Urinary bladder (tissue), 4 donors: ENCODE results near the gene RUFY3. TPM values are rescaled to one million over a fixed set of nuclear protein-coding genes. Genes with fewer than 3 reads are reported as not detected.
"Not testable (repeated sequence)": the region's sequence is repeated elsewhere in the genome, so short reads cannot be mapped to it uniquely, and the experiment has no call there.

Experiments
- DNase-seq: peaks from one replicate; pipeline ENCODE4 v3.0.0-alpha.2; 2015; ENCODE audit errors: extremely low spot score
- H3K27ac ChIP-seq: one replicate; pipeline ENCODE4 v1.5.1; 2013; ENCODE audit warnings: low read depth, mild to moderate bottlenecking, moderate library complexity
- H3K36me3 ChIP-seq: one replicate; pipeline ENCODE4 v1.6.1; 2013; ENCODE audit warnings: mild to moderate bottlenecking, moderate library complexity; ENCODE audit not compliant: insufficient read depth
- H3K4me1 ChIP-seq: one replicate; pipeline ENCODE4 v1.6.1; 2013; ENCODE audit warnings: mild to moderate bottlenecking, moderate library complexity; ENCODE audit not compliant: insufficient read depth
- H3K4me3 ChIP-seq: one replicate; pipeline ENCODE4 v1.5.1; 2013; ENCODE audit warnings: low read depth, low read length
- WGBS: extraction: QIAGEN DNeasy Blood & Tissue Kit; methylation state at CpG from one replicate; pipeline ENCODE4 v1.1.7; 2013; 5-methylcytosine and 5-hydroxymethylcytosine counted together
- polyA plus RNA-seq: library from polyadenylated mRNA; stranded (reverse); fragments of 200-250 nt; gene quantifications from one replicate; pipeline ENCODE4 v1.2.3, GENCODE V29; 2013
- small RNA-seq: library from RNA; depleted of rRNA; stranded (forward); fragments of <200 nt; gene quantifications from one replicate; pipeline ENCODE3, GENCODE V24; 2014
- total RNA-seq: library from RNA; depleted of rRNA; stranded (reverse); fragments of >200 nt; gene quantifications from one replicate; pipeline ENCODE4 v1.2.3, GENCODE V29; 2014
- donor health status: healthy with polysubstance abuse.
- donor health status: healthy.

RUFY3 gene
- total and polyA plus RNA-seq, 2 donors = 23.6 to 137 TPM

DNA sequence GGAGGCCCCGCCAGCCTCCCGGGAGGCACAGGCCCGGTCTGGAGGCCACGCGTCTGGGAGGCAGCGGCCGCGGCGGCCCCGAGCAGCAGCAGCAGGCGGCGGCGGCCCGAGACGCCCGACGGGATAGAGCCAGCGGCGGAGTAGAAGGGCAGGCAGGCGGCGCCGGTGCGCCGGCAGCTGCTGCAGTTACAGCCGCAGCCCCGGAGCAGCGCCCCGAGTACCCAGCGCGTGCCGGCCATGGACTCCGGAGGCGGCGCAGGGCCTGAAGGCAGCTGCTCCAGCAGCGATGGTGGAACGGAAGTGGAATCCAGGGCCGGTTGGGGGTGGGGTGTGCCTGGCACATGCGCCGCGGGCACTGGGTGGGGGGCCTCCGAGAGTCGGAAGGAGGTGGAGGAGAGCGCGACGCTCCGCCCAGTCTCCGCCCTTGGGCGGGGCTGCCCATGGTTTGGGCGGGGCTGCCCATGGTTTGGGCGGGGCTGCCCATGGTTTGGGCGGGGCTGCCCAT, 117.9 kb downstream of the RUFY3 start, which contains the start of gene GRSF1:
GRSF1 (minus strand) TSS at position 302 of the 505 bp plus-strand sequence; CDS start at position 239, 63 bp downstream.
- DNase-seq = peak; percentile 48
- Histone ChIP-seq H3K4me3 (peak within 1 kb of the TSS; percentile 95), H3K4me1 (no peaks in the 10 kb centered on the region), H3K27ac (peak within 1 kb of the TSS; percentile 97), H3K36me3 (no peaks in the 10 kb centered on the region)
- WGBS = under 1% methylated on average over 50 of the region's 51 CpGs

DNA sequence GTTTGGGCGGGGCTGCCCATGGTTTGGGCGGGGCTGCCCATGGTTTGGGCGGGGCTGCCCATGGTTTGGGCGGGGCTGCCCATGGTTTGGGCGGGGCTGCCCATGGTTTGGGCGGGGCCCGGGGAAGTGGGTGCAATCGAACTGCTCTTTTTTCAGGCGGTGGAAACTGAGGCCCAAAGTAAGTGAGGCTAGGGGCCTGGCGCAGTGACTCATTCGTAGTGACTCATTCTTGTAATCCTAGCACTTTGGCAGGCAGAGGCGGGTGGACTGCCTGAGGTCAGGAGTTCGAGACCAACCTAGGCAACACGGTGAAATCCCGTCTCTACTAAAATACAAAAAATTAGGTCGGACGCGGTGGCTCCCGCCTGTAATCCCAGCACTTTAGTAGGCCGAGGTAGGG, 118.4 kb downstream of the RUFY3 start:
- not testable (repeated sequence) for H3K4me3 ChIP-seq, DNase-seq, H3K4me1 ChIP-seq, H3K27ac ChIP-seq, H3K36me3 ChIP-seq
- WGBS = 52% methylated on average over 17 of the region's 20 CpGs

DNA sequence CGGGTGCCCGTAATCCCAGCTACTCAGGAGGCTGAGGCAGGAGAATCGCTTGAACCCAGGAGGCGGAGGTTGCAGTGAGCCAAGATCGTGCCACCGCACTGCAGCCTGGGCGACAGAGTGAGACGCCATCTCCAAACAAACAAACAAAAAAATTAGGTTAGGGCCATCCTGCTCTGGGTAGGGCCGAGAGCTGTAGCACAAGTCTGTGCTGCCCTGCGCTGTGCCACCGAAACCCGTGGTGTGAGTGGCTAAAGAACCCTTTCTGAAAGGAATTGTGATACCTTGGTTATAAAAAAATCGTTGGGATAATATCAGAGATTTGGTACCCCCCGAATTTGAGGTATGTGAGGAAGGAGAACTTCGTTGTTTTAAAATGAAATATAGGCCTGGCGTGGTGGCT, 118.9 kb downstream of the RUFY3 start:
- 89% methylated on average over 16 of the region's 16 CpGs for WGBS
- not testable (repeated sequence) for H3K4me1 ChIP-seq, H3K36me3 ChIP-seq, H3K27ac ChIP-seq, DNase-seq, H3K4me3 ChIP-seq

DNA sequence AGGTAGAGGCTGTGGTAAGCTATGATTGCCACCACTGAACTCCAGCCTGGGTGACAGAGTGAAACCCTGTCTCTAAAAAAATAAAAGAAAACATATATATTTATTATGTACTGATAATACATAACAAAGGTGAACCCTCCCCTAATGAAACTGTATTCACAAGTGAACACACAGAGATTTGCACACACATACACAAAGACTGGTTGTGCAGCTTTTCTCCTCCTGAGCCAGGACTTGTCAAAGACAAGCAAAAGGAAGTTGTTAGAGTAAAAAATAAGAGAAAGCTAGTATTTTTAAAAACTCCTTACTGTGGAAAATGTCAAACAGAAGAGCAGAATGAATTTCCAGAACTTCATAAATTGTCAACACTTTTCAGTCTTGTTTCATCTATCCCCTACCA, 119.4 kb downstream of the RUFY3 start:
- Histone ChIP-seq H3K4me1 (no peaks in the 10 kb centered on the region), H3K4me3 (no peak overlapping the region), H3K27ac (peak overlapping the region; percentile 38), H3K36me3 (no peaks in the 10 kb centered on the region)
- DNase-seq = peak; percentile 23

DNA sequence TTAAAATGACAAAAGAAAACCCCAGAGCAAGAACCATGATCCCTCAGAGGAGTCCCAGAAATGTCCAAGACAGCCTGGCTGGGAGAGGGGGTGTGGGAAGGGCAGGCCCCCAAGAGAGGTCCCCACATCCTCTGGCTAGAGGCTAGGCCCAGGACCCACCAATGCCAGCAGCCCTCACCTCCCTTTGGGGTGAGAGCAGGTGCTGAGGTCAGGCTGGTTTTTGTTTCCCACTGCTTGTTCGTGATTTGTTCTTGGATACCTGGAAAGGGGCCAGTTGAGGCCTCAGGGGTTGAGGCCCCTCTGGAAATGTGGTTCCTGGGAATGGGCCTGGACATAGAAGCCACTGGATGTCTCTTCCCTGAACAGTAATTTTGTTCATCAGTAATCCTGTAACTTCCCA, 120.2 kb downstream of the RUFY3 start:
- Histone ChIP-seq H3K4me1 (no peaks in the 10 kb centered on the region), H3K4me3 (no peak overlapping the region), H3K36me3 (no peaks in the 10 kb centered on the region), H3K27ac (no peak overlapping the region)
- DNase-seq = no peak
- 38% methylated on average over 1 of the region's 1 CpG for WGBS

DNA sequence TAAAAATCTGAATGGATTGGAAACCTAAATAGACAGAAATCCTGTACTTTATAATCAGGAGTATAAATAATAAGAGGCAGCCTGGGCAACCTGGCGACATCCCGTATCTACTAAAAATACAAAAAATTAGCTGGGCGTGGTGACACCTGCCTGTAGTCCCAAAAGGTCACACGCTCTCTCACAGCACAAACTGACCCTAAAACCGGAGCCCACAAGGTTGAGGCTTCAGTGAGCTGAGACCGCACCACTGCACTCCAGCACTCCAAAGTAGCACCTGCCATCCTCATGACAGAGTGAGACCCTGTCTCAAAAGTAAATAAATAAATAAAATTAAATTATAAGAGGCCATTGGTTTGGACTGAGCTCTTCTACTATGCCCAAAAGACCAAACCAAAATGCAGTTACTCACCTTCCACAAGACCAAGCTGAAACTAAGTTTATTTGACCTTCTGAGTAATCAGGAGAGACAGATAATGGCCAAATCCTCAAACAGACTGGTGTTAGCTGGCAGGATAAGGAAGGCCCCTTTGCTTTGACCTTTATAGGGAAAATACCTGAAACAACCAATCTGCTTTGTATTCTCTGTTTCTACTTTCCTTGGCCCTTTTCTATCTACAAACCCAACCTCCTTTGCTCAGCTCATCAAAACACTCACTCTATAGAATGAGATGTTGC, 121.1 kb downstream of the RUFY3 start:
- Histone ChIP-seq H3K4me3 (no peak overlapping the region), H3K36me3 (no peaks in the 10 kb centered on the region), H3K27ac (no peak overlapping the region), H3K4me1 (no peaks in the 10 kb centered on the region)
- 92% methylated on average over 6 of the region's 6 CpGs for WGBS
- no peak for DNase-seq

DNA sequence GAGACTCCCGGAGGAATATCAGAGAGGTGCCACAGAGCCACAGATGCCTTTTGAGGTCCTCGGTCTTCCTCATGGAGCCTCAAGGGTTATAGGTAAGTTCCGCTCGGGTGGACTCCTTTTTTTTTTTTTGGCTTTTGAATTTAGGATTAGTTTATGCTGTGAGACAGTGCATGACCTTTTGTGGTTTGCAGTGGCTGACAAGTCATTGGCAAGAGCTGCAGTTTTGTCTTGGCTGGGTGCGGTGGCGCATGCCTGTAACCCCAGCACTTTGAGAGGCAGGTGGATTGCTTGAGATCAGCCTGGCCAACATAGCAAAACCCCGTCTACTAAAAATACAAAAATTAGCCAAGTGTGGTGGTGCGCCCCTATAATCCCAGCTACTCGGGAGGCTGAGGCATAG, 122.4 kb downstream of the RUFY3 start:
- no peak for DNase-seq
- Histone ChIP-seq H3K36me3 (no peaks in the 10 kb centered on the region), H3K4me1 (no peaks in the 10 kb centered on the region), H3K4me3 (no peak overlapping the region), H3K27ac (no peak overlapping the region)
- whole genome bisulfite sequencing = 88% methylated on average over 9 of the region's 9 CpGs

DNA sequence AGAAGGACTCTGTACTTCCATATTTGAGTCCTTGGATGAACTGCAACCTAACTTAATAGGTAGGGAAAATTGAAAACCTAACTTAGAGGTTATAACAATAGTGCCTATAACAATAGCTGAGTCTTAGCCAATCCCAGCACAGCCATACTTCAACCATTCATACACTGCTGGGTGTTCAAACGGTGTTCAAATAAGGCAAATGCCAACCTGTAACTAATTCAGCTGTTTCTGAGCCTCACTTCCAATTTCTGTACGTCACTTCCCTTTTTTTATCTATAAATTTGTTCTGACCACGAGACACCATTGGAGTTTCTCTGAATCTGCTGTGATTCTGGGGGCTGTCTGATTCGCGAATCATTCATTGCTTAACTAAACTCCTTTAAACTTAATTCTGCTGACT, 127.5 kb downstream of the RUFY3 start:
- H3K4me3 ChIP-seq = no peak overlapping the region
- WGBS = 87% methylated on average over 5 of the region's 5 CpGs
- H3K4me1 ChIP-seq = no peaks in the 10 kb centered on the region
- no peak for DNase-seq
- no peaks in the 10 kb centered on the region for H3K36me3 ChIP-seq
- no peak overlapping the region for H3K27ac ChIP-seq

DNA sequence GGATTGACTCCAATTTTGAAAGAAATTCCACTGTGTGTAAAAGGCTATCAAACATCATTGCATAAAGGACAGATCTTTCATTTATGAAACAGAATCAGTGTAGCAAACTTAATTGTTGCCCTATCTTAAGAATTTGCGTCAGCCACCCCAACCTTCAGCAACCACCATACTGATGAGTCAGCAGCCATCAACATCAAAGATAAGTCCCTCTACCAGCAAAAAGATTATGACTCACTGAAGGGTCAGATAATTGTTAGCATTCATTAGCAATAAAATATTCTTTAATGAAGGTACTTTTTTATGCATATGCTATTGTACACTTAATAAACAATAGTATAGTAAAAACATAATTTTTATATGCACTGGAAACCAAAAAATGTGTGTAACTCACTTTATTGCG, 133.7 kb downstream of the RUFY3 start:
- no peak for DNase-seq
- Histone ChIP-seq H3K27ac (no peak overlapping the region), H3K4me3 (no peak overlapping the region), H3K4me1 (no peaks in the 10 kb centered on the region), H3K36me3 (no peaks in the 10 kb centered on the region)
- WGBS = 96% methylated on average over 2 of the region's 2 CpGs

Small RNAs within 50 kb of the gene (small RNA-seq; reads per million reads assigned to genes)
- not detected for gene RF00026
- gene RNU6-520P = not detected
- not detected for gene RNU6-784P
- not detected for gene RNU6-891P

Other genes with a start within 250 kb of the RUFY3 start
- gene MUC7, start 249.8 kb upstream of the RUFY3 start, total RNA-seq = not detected
- gene MUC7, start 249.8 kb upstream of the RUFY3 start, polyA plus RNA-seq = not detected
- gene AMTN, start 203.4 kb upstream of the RUFY3 start, total RNA-seq = not detected
- not detected for gene AMTN, start 203.4 kb upstream of the RUFY3 start, polyA plus RNA-seq
- gene AMBN, start 129.7 kb upstream of the RUFY3 start, total RNA-seq = not detected
- not detected for gene AMBN, start 129.7 kb upstream of the RUFY3 start, polyA plus RNA-seq
- 0.32 TPM for gene ENAM, start 93.2 kb upstream of the RUFY3 start, total RNA-seq
- gene ENAM, start 93.2 kb upstream of the RUFY3 start, polyA plus RNA-seq = 0.16 TPM
- 4.5 TPM for gene JCHAIN, start 55.5 kb upstream of the RUFY3 start, total RNA-seq
- 6.9 TPM for gene JCHAIN, start 55.5 kb upstream of the RUFY3 start, polyA plus RNA-seq
- 17.5 TPM for gene UTP3, start 33.4 kb upstream of the RUFY3 start, total RNA-seq
- 25.5 TPM for gene UTP3, start 33.4 kb upstream of the RUFY3 start, polyA plus RNA-seq
- gene GRSF1, start 117.9 kb downstream of the RUFY3 start, total RNA-seq = 75.6 TPM
- gene GRSF1, start 117.9 kb downstream of the RUFY3 start, polyA plus RNA-seq = 54.0 TPM
- gene MOB1B, start 180.4 kb downstream of the RUFY3 start, total RNA-seq = 51.5 TPM
- 8.0 TPM for gene MOB1B, start 180.4 kb downstream of the RUFY3 start, polyA plus RNA-seq